HPDE6-E6E7 (cell line): Measurements from ENCODE around the gene RNF121.

Experiments used
- DNase-seq: peaks from one replicate; pipeline ENCODE4 v3.0.0; 2011; ENCODE audit warnings: missing footprints; ENCODE audit errors: extremely low spot score

The RNF121 gene

DNA sequence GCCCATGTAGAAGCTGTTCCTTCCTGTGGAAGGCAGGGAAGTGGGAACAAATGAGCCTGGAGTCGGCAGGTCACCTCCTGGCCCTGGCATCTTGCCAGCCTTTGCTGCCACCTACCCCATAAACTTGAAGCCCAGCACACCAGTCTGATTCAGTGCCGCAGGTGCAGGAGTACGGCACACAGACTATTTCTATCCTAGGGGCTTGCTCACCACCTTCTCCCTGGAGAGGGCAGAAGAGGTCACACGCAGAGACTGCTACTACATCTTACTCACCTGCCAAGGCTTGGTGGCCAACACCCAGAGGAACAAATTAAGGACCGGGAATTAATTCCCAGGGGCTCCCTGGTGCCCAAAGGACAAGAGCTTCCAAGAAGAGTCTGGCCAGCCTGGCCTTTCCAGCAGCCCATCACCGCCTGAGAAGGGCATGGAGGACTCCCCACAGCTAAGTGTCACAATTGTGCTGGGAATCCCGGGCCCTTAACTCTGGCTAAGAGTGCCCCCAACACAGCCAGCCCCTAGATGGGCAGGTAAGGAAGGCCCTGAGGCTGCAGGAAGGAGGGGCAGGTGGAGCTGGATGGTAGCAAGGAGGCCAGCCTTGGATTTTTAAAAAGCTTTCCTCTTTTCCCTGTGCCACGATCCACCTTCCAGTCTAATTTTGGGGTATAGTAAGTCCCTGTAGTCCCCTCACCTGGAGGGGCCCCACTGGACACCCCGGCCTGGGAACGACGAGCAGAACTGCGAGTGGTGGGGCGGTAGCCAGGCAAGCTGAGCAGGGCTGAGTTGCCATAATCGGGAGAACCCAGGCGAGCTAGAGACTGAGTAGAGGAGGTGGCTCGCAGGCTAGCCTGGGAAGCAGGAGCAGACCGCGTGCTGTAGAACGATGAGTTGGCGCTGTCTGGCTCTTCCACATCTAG is 76.8 kb downstream of the RNF121 start:
- DNase-seq, result no peak

DNA sequence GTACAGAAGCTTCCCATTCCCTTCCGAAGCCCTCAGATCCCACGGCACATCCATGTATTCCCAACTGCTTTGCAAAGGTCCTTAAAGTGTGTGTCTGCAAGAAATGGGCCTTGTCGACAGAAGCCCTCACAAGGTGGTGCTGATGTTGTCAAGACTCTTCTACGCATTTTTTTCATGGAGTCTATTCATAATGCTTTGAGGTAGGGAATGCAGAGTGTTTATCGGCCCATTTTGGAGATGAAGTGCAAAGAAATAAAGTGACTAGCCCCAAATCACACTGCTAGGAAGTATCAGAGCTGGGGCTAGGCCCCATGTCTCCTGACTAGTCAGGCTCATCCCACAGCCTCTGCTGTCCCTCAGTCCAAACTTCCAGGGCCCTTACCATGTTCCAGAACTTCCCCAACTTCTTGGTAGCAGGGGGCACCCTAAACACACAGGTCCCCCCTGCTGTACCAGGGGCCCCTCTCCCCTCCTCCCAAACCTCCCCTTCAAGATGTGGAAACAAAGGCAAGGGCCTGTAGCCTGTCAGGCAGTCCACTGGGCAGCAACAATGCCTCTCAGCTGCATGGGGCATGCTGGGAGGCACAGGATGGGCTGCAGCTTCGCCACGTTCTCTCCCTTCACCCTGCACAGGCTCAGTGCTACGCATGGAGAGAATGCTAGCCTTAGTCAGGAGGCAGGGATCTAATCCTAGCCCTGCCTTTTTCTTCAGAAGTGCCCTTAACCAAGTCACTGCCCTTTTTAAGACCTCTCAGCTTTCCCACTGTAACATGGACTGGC is 77.7 kb downstream of the RNF121 start:
- no peak for DNase-seq

DNA sequence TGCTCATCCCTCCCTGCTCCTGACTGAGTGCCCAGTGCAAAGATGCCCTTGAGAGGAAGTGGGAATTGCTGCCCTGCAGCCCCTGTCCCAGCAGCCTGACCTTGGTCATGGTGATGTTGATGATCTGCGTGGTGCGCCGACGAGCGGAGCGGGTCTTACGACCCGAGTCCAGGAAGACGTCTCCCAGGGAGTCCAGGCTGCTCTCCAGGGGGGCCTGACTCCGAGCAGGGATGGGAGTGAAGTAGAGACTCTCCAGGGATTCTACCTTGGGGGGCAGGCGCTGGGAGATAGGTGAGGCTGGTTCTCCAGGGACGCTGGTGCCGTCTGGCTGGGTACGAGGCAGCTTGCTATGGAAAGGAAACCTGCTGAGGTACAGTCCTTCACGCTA is 78.2 kb downstream of the RNF121 start:
- DNase-seq, result no peak

DNA sequence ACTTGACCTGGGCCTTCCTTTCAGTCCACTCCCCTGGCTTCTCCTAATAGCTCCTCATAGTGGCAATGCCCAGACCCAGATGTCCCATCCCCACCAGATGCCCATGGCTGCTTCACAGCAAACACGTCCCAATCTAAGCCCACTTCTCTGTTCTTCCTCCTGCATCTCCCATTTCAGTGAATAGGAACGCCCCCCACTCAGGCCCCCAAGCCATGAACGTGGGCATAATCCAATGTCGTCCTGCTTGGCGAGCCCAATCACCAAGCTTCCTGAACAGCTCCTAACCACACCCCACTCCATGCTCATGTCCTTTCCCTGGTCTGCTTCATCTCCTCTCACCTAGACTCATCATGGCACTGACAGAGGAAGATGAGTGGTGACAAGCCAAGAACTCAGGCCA is 78.7 kb downstream of the RNF121 start:
- no peak for DNase-seq

DNA sequence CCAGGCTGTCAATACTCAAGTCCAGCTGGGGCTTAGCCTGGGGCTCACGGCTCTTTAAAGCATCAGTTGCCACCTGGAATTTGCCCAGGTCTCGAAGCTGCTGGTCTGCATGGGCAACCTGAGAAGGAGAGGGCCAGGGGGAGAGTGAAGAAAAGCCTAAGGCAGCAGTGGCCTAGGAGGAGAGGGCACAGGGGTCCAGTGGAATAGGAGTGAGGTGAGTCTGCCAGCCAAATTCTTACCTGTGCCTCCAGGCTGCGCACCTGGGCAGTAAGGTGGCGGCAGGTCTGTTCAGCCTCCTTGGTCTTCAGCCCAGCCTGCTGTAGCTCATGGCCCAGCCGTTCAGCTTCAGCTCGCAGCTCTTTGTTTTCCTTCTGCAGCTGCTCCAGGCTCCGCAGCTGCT is 79.9 kb downstream of the RNF121 start:
- no peak for DNase-seq

DNA sequence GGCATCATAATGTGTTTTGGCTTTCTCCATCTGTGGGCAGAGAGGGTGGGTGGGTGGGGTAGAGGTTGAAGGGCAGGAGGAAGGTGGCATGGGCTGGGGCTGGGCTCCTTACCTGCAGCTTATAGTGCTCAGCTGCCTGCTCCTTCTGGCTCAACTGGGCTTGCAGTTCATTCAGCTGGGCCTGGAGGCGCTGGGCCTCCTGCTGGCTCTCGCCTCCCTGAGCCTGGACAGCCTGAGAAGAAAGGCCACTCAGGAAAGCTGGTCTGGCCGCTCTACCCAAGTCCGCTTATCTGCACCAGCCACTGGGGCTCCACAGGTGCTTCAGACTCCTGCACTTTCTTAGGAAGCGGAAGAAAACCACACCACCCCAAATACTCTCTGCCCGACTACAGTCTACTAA is 80.3 kb downstream of the RNF121 start:
- DNase-seq, result no peak

DNA sequence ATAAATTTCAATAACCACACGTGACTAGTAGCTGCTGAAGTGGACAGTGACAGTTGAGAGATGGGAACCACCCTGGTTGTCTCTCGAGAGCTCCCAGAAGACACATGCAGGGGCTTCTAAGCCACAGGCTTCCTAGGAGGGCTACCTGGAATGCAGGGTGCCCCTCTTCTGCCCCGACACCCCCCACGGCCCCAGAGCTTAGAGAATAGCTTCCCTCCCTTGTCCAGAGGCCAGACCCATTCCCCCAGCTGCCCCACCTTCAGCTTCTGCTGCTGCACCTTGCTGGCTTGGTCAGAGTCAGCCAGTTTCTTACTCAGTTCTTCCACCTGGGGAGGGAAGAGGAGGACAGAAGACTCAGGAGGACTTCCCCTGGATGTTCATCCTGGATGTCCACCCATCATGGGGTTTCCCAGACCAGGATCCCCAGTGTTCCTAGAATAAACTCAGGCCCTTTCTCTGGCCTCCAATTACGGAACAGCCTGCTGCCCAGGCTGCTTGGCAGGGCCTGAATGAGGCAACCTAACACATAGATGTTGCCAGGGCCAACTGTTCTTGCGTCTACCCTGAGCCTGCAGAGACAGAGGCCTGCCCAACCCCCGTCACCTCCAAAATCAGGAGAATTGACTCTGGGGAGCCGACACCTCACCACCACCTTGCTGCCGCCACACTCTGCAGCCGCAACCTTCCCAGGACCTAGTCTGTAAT is 81.8 kb downstream of the RNF121 start:
- no peak for DNase-seq

DNA sequence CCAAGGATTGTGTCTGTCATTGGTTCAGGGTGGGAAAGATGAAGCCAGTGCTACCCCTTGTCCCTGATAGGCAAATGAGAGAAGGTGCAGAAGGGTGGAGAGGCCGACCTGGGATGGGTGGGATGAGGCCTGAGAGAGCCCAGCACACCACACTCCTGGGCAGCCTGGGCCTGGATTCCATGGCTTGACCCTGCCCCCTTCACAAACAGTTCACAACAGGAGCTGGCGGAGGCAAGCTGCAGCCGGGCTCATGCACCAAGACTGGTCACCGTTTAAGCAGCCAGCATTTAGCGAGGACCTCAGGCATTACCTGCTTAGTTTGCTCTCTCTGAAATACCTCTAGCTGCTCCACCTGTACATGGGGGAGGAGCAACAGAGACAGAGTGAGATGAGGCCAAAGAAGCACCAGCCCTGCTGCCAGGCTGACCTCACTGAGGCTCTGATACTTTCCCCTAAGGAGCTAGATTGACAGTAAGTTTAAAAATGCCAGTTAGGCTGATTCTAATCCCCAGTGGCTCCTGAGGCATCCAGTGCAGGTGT is 83.3 kb downstream of the RNF121 start:
- DNase-seq, result no peak

DNA sequence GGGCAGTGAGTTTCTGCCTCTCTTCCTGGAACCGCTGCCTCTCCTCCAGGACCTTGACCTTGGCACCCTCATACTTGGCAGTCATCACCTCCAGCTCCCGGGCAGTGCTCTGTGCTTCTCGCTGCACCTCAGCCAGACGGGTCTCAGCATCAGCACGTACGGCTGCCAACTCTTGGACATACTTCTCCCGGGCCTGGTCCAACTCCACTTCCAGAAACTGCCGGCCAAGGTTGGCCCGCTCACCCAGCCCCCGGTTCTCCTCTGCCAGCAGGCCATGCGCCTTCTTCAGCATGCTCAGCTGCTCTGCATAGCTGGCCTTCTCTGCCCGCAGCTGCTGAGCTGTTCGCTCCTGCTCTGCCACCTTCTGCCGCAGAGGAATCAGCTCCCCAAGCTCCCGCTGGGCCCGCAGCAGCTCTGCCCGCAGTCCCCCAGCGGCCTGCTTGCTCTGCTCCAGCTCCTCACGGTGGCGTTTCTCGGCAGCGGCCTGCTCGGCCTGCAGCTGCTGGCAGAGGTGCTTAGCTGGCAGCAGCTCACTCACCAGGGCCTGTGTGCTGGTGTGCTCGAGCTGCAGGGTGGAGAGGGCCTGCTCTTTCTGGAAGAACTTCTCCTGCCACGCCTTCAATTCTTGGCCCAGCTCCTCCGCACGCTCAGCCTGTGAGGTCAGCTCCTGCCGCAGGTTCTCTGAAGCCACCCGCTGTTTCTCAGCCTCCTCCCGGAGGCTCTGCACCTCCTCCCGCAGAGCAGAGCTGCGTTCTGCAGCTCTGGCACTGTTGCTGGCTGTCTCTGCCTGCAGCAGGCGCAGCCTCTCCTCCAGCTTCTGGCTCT is 84.3 kb downstream of the RNF121 start:
- no peak for DNase-seq

DNA sequence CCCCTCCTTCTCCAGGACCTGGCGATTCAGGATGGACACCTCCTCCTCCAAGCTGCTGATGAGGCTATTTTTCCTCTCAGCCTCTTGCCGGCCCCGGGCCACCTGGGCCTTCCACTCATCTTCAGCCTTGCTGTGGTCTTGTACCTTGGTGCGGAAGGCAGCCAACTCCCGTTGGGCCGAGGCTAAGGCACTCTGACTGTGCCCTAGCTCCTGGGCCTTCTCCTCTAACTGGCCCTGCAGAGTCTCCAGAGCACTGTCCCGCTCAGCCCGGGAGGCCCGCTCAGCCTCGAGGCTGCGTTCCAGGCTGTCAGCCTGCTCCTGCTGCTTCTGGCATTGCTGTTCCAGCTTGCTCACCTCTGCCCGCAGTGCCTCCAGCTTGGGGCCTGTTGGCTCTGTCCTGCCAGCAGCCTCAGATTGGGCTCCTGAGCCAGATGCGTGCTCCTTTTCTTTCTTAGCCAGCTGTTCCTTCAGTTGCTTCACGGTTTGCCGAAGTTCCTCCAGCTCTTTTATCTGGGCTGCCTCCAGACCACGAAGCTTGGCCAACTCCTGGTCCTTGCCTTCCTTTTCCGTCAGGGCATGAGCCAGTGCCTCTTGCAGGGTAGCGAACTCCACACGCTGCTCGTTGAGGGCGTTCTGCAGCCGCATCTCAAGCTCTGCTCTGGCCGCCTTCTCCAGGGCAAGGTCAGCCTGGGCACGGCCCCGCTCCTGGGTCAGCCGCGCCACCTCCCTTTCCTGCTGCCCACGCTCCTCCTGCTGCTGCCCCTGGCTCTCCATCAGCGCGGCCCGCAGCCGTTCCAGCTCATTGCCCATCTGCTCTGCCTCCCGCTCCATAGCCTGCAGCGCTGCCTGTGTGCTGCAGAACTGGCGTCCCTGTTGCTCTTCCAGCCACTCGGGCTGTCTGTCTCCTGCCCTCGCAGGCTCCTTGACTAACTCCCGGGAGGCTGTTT is 85.2 kb downstream of the RNF121 start:
- DNase-seq, result no peak

DNA sequence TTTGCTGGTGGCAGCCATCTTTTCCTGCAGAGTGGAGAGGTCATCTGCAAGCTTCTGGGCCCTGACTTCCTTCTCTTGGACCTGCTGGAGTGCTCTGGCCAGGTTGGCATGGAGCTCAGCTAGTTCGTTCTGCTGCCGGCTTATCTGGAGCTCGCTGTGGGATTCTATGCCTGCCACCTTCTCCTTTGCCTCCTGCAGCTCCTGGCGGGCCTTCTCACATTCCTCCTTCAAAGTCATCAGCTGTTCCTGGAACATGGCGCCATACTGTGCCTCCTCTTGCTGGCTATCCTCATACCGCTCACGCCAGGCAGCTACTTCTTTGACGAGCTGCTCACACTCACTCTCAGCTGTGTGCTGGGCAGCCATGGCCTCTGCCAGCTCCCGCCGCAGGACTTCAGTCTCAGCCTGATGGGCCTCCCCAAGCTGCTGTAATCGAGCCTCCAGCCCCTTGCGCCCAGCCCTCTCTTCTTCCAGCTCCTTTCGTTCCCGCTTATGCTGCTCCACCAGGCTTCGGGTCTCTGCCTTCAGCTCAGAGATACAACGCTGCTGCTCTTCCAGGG is 86.0 kb downstream of the RNF121 start:
- DNase-seq, result no peak

DNA sequence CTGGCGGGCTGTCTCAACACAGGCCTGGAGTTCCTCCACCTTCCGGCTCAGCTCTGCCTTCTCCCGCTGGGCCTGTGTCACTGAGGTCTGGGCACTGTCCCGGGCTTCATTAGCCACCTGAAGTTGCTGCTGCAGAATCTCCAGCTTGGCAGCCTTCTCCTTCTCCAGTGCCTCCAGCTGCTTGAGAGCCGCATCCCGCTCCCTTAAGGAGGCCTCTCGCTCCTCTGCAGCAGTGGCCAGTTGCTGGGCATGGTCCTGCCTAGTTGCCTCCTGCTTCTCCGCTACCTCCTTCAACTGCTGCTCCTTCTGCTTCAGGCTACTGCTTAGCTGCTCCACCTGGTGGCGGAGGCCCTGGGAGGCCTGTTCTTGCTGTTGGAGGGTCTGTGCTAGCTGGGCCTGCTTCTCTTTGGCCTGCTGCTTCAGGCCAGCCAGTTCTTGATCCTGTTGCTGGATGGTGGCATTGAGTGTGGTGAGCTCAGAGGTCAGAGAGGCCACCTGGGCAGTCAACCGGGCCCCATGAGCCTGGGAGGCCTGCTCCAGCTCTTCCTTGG is 86.7 kb downstream of the RNF121 start:
- DNase-seq, result no peak

DNA sequence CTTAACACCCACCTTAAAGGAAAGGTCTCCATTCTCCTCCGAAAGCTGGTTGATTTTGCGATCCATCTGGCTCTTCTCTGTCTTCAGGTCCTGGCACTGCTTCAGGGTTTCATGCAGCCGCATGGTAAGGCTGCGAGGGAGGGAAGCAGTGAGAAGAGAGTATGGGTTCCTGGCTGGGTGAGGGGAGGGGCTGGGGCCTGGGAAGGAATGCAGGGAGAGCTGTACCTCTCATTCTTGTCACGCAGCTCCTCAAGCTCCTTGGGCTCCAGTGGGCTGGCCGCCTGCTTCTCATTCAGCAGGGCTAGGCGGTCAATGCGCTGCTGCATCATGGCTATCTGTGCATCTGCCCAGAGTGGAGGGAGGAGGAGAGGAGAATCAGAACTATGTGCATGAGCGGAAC is 89.3 kb downstream of the RNF121 start:
- DNase-seq, result no peak

DNA sequence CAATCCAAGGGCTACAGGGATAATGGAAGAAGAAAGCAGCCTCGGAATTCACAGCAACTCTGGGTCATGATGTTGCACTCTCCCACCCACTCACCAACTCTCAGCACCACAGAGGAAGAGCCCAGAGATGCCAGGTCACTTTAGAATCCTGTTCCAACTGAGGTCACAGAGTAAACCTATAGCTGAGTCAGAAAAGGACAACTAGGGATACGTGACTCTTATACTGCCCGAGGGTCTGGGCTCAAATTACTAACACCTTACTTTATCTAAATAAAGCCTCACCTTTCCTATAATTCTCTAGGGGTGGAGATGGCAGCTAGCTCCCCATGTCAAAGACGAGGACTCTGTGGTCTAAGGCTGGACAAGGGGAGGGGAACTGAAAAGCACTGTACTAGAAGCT is 94.5 kb downstream of the RNF121 start:
- no peak for DNase-seq

DNA sequence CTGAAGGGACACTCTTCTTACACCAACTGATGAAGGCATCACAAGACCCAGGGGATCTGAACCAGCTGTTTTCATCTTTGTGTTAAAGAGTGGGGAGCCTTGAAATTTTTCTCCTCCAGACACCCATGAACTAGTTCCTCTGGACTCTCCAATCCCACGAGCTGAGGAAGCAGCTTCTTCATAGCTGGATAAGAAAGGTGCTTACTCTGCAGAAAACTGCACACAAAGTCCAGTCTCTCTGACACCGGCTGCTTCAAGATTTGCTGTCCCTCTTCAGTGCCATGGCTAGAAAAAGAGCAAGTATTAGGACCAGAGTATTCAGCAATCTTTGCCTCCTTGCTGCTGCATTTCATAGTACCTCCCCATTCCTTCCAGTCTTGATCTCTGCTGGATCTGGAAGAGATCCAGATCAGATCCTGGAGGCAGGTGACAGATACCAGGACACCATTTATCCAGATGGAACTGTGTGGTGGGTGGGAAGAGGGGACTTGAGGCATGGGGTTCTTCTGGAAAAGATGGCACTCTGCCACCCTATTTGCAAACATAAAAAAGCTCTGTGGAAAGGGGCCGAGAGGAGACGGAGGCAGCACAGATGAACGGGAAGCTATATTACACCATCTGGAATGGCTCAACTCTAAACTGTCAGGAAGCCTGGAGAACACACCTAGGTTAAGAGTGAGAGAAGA is 95.4 kb downstream of the RNF121 start:
- no peak for DNase-seq

DNA sequence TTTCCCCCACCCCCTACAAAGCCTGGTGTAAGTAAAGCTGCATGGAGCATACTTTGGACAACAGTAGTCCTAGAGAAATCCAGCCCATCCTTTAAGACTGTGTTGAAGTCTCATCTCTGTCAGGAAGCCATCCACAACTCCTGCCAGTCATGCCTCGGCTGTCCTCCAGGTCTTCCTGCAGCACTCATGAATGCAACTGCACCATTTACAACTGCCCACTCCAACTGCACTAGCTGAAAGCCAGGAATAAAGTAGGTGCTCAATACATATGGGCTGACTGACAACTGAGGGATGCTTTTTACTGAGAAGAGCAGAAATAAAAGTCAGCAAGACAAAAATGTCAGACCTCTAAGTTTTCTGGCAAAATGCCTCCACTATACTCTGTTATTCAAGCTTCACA is 97.2 kb downstream of the RNF121 start:
- DNase-seq, result no peak

DNA sequence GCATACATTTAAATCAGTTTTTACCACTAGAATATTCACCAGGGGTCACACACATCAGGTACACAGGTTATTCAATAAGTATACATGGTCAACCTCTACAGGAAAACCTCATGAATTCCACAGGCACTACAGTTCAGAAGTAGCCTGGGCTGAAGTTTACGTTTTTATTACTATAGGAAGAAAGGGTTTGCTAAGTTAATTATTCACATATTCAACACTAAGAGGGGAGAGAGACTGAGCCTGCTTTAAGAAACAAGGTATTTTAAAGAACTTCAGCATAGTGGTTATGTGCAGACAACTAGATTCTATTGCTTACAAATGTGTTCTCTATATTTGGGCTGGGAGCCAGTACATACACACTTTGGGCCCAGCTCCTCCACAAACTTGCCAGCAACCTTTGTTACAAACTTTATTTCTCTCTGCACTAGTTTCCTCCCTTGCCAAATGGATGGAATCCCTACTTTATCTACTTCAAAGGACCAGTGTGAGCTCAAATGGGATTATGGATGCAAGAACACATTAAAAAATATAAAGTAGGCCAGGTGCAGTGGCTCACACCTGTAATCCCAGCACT is 101.7 kb downstream of the RNF121 start:
- no peak for DNase-seq

DNA sequence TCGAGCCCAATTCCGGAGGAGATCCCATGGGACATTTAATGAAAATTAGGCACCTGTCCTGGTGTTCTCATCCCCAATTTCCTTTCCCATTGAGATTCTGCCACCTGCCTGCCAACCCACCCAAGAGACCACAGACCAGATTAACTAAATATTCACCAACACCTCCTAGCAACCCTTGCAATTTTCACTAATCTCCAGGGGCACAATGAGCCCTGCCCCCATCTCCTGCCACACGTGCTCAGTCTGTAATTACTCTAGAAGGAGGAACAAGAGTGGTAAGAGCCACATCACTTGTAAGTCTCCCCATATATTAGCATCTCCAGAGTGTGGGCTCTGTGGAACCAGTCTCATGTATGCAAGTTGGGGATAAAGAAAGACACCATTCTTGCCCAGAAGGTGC is 107.8 kb downstream of the RNF121 start:
- no peak for DNase-seq
